ENCODE measurements around the gene RNASEH2A.

DNA sequence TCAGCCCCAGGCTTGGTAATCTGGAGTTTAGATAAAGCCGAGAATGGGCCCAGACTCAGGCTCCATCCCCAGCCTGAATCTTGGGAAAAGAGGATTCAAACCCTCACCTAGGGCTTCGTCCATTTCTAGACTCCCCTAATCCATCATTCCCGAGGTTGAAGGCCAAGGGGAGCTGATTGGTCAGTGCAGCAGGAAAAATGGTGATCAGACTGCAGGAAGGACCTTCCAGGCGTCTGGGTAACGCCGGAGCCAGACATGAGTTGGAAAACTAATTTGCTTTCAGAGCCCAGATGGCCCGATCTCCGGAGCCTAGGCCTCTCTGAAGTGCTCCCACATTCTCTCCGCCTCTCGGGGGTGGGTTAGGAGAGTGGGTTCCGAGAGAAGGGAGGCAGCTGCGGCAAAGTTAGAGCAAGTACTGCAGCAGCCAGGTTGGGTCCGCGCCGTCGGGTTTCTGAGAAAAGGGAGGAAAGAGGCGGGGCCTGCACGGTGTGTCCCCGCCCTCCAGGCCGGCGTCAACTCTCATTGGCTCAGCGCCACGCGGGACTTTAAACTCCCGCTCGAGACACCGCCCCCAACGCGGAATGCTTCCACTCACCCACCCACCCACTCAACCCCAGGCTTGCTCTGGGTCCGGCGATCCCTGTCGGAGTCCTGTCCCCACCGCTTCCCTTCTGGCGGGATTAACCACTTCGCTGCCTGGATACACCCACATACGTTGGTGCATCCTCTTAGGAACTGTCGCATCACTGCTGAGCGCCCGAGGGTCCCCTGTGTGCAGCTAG is 28.8 kb downstream of the RNASEH2A start:
- TF ChIP-seq, protein P1, sequence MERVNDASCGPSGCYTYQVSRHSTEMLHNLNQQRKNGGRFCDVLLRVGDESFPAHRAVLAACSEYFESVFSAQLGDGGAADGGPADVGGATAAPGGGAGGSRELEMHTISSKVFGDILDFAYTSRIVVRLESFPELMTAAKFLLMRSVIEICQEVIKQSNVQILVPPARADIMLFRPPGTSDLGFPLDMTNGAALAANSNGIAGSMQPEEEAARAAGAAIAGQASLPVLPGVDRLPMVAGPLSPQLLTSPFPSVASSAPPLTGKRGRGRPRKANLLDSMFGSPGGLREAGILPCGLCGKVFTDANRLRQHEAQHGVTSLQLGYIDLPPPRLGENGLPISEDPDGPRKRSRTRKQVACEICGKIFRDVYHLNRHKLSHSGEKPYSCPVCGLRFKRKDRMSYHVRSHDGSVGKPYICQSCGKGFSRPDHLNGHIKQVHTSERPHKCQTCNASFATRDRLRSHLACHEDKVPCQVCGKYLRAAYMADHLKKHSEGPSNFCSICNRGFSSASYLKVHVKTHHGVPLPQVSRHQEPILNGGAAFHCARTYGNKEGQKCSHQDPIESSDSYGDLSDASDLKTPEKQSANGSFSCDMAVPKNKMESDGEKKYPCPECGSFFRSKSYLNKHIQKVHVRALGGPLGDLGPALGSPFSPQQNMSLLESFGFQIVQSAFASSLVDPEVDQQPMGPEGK (CRISPR knock-in tag; IDR thresholded peaks at IDR 0.05; ENCODE audit: borderline replicate concordance) = no peak
- TF ChIP-seq ISL1 (CRISPR knock-in tag; IDR thresholded peaks at IDR 0.05) = no peak
- TF ChIP-seq RARB (CRISPR knock-in tag; IDR thresholded peaks at IDR 0.05) = no peak
- TF ChIP-seq, protein P2, sequence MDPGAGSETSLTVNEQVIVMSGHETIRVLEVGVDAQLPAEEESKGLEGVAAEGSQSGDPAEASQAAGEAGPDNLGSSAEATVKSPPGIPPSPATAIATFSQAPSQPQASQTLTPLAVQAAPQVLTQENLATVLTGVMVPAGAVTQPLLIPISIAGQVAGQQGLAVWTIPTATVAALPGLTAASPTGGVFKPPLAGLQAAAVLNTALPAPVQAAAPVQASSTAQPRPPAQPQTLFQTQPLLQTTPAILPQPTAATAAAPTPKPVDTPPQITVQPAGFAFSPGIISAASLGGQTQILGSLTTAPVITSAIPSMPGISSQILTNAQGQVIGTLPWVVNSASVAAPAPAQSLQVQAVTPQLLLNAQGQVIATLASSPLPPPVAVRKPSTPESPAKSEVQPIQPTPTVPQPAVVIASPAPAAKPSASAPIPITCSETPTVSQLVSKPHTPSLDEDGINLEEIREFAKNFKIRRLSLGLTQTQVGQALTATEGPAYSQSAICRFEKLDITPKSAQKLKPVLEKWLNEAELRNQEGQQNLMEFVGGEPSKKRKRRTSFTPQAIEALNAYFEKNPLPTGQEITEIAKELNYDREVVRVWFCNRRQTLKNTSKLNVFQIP (CRISPR knock-in tag; IDR thresholded peaks at IDR 0.05; ENCODE audit: borderline replicate concordance, low read depth) = no peak
- TF ChIP-seq, protein P3, sequence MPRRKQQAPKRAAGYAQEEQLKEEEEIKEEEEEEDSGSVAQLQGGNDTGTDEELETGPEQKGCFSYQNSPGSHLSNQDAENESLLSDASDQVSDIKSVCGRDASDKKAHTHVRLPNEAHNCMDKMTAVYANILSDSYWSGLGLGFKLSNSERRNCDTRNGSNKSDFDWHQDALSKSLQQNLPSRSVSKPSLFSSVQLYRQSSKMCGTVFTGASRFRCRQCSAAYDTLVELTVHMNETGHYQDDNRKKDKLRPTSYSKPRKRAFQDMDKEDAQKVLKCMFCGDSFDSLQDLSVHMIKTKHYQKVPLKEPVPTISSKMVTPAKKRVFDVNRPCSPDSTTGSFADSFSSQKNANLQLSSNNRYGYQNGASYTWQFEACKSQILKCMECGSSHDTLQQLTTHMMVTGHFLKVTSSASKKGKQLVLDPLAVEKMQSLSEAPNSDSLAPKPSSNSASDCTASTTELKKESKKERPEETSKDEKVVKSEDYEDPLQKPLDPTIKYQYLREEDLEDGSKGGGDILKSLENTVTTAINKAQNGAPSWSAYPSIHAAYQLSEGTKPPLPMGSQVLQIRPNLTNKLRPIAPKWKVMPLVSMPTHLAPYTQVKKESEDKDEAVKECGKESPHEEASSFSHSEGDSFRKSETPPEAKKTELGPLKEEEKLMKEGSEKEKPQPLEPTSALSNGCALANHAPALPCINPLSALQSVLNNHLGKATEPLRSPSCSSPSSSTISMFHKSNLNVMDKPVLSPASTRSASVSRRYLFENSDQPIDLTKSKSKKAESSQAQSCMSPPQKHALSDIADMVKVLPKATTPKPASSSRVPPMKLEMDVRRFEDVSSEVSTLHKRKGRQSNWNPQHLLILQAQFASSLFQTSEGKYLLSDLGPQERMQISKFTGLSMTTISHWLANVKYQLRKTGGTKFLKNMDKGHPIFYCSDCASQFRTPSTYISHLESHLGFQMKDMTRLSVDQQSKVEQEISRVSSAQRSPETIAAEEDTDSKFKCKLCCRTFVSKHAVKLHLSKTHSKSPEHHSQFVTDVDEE (CRISPR knock-in tag; IDR thresholded peaks at IDR 0.05) = no peak
- no peak for TF ChIP-seq ARNTL (CRISPR knock-in tag; IDR thresholded peaks at IDR 0.05; ENCODE audit: borderline replicate concordance, low read depth)
- TF ChIP-seq ZNF8 (CRISPR knock-in tag; IDR thresholded peaks at IDR 0.05) = no peak
- no peak for TF ChIP-seq PPARA (CRISPR knock-in tag; IDR thresholded peaks at IDR 0.05; ENCODE audit: borderline replicate concordance)
- TF ChIP-seq ZFP30 (CRISPR knock-in tag; IDR thresholded peaks at IDR 0.05) = no peak
- TF ChIP-seq ZC3H10 (CRISPR knock-in tag; IDR thresholded peaks at IDR 0.05) = no peak
